ENCODE data around the gene MYO5A.

Gene MYO5A

DNA sequence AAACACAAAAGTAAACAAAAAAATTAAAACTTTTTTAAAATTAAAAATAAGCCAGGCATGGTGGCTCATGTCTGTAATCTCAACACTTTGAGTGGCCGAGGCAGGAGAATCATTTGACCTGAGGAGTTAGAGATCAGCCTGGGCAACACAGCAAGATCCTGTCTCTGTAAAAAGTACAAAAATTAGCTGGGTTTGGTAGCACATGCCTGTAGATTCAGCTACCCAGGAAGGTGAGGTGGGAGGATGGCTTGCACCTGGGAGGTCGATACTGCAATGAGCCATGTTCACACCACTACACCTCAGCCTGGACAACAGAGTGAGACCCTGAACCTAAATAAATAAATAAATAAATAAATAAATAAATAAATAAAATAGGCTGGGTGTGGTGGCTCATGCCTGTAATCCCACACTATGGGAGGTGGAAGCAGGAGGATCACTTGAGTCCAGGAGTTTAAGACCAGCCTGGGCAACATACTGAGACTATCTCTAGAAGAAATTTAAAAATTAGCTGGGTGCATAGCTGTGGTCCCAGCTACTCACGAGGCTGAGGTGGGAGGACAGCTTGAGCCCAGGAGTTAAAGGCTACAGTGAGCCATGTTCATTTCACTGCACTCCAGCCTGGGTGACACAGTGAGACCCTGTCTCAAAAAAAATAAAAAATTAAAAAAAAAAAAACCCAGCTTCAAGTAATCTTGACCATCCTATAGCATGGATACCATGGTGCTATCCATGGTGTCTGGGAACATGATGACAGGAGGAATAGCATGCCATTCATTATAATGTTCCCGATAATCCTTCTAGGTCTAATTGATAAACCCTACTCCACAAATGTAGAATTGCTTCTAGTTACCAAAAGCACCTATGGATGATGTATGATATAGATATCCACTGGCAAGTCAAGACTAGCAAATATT is 4.2 kb downstream of the MYO5A start (continued):
- TF ChIP-seq, protein P1, sequence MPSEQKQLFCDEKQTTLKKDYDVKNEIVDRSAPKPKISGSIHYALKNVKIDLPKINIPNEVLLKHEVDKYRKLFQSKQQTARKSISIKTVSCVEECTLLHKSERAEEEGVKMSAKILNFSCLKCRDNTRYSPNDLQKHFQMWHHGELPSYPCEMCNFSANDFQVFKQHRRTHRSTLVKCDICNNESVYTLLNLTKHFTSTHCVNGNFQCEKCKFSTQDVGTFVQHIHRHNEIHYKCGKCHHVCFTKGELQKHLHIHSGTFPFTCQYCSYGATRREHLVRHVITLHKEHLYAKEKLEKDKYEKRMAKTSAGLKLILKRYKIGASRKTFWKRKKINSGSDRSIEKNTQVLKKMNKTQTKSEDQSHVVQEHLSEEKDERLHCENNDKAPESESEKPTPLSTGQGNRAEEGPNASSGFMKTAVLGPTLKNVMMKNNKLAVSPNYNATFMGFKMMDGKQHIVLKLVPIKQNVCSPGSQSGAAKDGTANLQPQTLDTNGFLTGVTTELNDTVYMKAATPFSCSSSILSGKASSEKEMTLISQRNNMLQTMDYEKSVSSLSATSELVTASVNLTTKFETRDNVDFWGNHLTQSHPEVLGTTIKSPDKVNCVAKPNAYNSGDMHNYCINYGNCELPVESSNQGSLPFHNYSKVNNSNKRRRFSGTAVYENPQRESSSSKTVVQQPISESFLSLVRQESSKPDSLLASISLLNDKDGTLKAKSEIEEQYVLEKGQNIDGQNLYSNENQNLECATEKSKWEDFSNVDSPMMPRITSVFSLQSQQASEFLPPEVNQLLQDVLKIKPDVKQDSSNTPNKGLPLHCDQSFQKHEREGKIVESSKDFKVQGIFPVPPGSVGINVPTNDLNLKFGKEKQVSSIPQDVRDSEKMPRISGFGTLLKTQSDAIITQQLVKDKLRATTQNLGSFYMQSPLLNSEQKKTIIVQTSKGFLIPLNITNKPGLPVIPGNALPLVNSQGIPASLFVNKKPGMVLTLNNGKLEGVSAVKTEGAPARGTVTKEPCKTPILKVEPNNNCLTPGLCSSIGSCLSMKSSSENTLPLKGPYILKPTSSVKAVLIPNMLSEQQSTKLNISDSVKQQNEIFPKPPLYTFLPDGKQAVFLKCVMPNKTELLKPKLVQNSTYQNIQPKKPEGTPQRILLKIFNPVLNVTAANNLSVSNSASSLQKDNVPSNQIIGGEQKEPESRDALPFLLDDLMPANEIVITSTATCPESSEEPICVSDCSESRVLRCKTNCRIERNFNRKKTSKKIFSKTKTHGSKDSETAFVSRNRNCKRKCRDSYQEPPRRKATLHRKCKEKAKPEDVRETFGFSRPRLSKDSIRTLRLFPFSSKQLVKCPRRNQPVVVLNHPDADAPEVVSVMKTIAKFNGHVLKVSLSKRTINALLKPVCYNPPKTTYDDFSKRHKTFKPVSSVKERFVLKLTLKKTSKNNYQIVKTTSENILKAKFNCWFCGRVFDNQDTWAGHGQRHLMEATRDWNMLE (tag by site-specific recombination; conservative IDR thresholded peaks at IDR 0.05; ENCODE audit: low read depth), result peak; percentile 89
- TF ChIP-seq ZNF664 (tag by site-specific recombination; IDR thresholded peaks at IDR 0.05) (0 out of 2 replicates have a peak, but pooled peaks have one; percentile 38), ZNF623 (tag by site-specific recombination; IDR thresholded peaks at IDR 0.05) (peak; percentile 71), ZNF426 (tag by site-specific recombination; IDR thresholded peaks at IDR 0.05) (peak; percentile 80), ZNF214 (tag by site-specific recombination; IDR thresholded peaks at IDR 0.05; ENCODE audit: borderline replicate concordance) (peak; percentile 26; the same call in 1 of the 2 replicates), ZSCAN16 (tag by site-specific recombination; IDR thresholded peaks at IDR 0.05) (no peak), ZNF501 (tag by site-specific recombination; IDR thresholded peaks at IDR 0.05) (0 out of 2 replicates have a peak, but pooled peaks have one; percentile 36), ZNF202 (tag by site-specific recombination; IDR thresholded peaks at IDR 0.05; ENCODE audit: borderline replicate concordance) (0 out of 2 replicates have a peak, but pooled peaks have one; percentile 28), ZNF48 (tag by site-specific recombination; IDR thresholded peaks at IDR 0.05) (no peak), ZNF354C (tag by site-specific recombination; IDR thresholded peaks at IDR 0.05; ENCODE audit: borderline replicate concordance, low read depth) (peak; percentile 60; the same call in 1 of the 2 replicates), MEIS1 (CRISPR knock-in tag; IDR thresholded peaks at IDR 0.05; ENCODE audit: borderline replicate concordance) (no peak), ZNF394 (tag by site-specific recombination; IDR thresholded peaks at IDR 0.05; ENCODE audit: borderline replicate concordance) (peak; percentile 93), ZNF121 (tag by site-specific recombination; IDR thresholded peaks at IDR 0.05) (peak; percentile 88), ZNF654 (tag by site-specific recombination; IDR thresholded peaks at IDR 0.05; ENCODE audit: low read depth) (peak; percentile 25; the same call in 1 of the 2 replicates), ZNF433 (tag by site-specific recombination; IDR thresholded peaks at IDR 0.05; ENCODE audit: low read depth) (peak; percentile 82), ZNF140 (tag by site-specific recombination; IDR thresholded peaks at IDR 0.05) (peak; percentile 57; the same call in 1 of the 2 replicates), ZNF792 (tag by site-specific recombination; IDR thresholded peaks at IDR 0.05) (no peak), ZNF629 (tag by site-specific recombination; IDR thresholded peaks at IDR 0.05) (peak; percentile 28; the same call in 1 of the 2 replicates), ZFP41 (tag by site-specific recombination; IDR thresholded peaks at IDR 0.05; ENCODE audit: borderline replicate concordance) (no peak), GFI1B (tag by site-specific recombination; IDR thresholded peaks at IDR 0.05) (peak; percentile 30; the same call in 1 of the 2 replicates), ZNF292 (tag by site-specific recombination; IDR thresholded peaks at IDR 0.05; ENCODE audit: borderline replicate concordance, low read depth) (peak; percentile 19; the same call in 1 of the 2 replicates), SALL2 (tag by site-specific recombination; IDR thresholded peaks at IDR 0.05; ENCODE audit: borderline replicate concordance) (no peak), RBAK (tag by site-specific recombination; IDR thresholded peaks at IDR 0.05) (peak; percentile 55; the same call in 1 of the 2 replicates)
- TF ChIP-seq, protein P2, sequence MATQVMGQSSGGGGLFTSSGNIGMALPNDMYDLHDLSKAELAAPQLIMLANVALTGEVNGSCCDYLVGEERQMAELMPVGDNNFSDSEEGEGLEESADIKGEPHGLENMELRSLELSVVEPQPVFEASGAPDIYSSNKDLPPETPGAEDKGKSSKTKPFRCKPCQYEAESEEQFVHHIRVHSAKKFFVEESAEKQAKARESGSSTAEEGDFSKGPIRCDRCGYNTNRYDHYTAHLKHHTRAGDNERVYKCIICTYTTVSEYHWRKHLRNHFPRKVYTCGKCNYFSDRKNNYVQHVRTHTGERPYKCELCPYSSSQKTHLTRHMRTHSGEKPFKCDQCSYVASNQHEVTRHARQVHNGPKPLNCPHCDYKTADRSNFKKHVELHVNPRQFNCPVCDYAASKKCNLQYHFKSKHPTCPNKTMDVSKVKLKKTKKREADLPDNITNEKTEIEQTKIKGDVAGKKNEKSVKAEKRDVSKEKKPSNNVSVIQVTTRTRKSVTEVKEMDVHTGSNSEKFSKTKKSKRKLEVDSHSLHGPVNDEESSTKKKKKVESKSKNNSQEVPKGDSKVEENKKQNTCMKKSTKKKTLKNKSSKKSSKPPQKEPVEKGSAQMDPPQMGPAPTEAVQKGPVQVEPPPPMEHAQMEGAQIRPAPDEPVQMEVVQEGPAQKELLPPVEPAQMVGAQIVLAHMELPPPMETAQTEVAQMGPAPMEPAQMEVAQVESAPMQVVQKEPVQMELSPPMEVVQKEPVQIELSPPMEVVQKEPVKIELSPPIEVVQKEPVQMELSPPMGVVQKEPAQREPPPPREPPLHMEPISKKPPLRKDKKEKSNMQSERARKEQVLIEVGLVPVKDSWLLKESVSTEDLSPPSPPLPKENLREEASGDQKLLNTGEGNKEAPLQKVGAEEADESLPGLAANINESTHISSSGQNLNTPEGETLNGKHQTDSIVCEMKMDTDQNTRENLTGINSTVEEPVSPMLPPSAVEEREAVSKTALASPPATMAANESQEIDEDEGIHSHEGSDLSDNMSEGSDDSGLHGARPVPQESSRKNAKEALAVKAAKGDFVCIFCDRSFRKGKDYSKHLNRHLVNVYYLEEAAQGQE (tag by site-specific recombination; IDR thresholded peaks at IDR 0.05), result peak; percentile 67; the same call in 1 of the 2 replicates
- TF ChIP-seq, protein P3, sequence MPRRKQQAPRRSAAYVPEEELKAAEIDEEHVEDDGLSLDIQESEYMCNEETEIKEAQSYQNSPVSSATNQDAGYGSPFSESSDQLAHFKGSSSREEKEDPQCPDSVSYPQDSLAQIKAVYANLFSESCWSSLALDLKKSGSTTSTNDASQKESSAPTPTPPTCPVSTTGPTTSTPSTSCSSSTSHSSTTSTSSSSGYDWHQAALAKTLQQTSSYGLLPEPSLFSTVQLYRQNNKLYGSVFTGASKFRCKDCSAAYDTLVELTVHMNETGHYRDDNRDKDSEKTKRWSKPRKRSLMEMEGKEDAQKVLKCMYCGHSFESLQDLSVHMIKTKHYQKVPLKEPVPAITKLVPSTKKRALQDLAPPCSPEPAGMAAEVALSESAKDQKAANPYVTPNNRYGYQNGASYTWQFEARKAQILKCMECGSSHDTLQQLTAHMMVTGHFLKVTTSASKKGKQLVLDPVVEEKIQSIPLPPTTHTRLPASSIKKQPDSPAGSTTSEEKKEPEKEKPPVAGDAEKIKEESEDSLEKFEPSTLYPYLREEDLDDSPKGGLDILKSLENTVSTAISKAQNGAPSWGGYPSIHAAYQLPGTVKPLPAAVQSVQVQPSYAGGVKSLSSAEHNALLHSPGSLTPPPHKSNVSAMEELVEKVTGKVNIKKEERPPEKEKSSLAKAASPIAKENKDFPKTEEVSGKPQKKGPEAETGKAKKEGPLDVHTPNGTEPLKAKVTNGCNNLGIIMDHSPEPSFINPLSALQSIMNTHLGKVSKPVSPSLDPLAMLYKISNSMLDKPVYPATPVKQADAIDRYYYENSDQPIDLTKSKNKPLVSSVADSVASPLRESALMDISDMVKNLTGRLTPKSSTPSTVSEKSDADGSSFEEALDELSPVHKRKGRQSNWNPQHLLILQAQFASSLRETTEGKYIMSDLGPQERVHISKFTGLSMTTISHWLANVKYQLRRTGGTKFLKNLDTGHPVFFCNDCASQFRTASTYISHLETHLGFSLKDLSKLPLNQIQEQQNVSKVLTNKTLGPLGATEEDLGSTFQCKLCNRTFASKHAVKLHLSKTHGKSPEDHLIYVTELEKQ (tag by site-specific recombination; IDR thresholded peaks at IDR 0.05; ENCODE audit: borderline replicate concordance), result peak; percentile 11; the same call in 1 of the 2 replicates

Data from HEK293 (cell line).